Activated B cell treated with CpG ODN at 0.5 μM for 24 hours (primary cell): ENCODE data around the gene B3GALT6. TPM values are rescaled to one million over a fixed set of nuclear protein-coding genes. Genes with fewer than 3 reads are reported as not detected.
A peak's percentile ranks its signal among the peaks of the same experiment; 100 is the strongest.

Experiments used
- ATAC-seq: fragments of 200-7000 bp; cut with Tn5 transposase; one replicate; pipeline ENCODE4 v1.10.0; 2021; ENCODE audit warnings: low read depth, mild to moderate bottlenecking, moderate library complexity
- CTCF ChIA-PET: fragments of 350-600 bp; sonication (Branson Sonifier 250); formaldehyde crosslinking; loops from one replicate; lab custom pipeline; 2021; ENCODE audit warnings: antibody characterized with exemption; lab: Charles Lee
- POLR2A ChIA-PET: fragments of 350-600 bp; sonication (Branson Sonifier 250); formaldehyde crosslinking; loops from one replicate; lab custom pipeline; 2021; ENCODE audit warnings: antibody characterized with exemption; lab: Charles Lee
- DNase-seq: peaks from one replicate; pipeline ENCODE4 v3.0.0; 2022
- H3K27ac Mint-ChIP-seq: one replicate; pipeline ENCODE4 v1.8.0; 2020; ENCODE audit warnings: mixed read lengths
- H3K27me3 Mint-ChIP-seq: one replicate; pipeline ENCODE4 v1.8.0; 2021; ENCODE audit warnings: mixed read lengths
- H3K36me3 Mint-ChIP-seq: one replicate; pipeline ENCODE4 v1.8.0; 2021; ENCODE audit warnings: low read depth, mixed read lengths
- H3K4me1 Mint-ChIP-seq: one replicate; pipeline ENCODE4 v1.8.0; 2021; ENCODE audit warnings: mixed read lengths
- H3K4me3 Mint-ChIP-seq: one replicate; pipeline ENCODE4 v1.8.0; 2020; ENCODE audit warnings: mild to moderate bottlenecking, mixed read lengths
- H3K9me3 Mint-ChIP-seq: one replicate; pipeline ENCODE4 v1.8.0; 2020; ENCODE audit warnings: mixed read lengths
- CTCF ChIP-seq: fragments of 200-600 bp; IDR thresholded peaks from one replicate; pipeline ENCODE4 v1.8.0; 2022; ENCODE audit warnings: antibody characterized with exemption, mild to moderate bottlenecking
- intact Hi-C: fragments of 100-400 bp; cut with micrococcal nuclease; formaldehyde crosslinking; loops from one replicate; pipeline ENCODE4 v1.15.1; 2024
- total RNA-seq: library from RNA; stranded (reverse); gene quantifications from 2 replicates; pipeline ENCODE4 v1.2.3, GENCODE V29; 2022

The B3GALT6 gene
- total RNA-seq, 1 donor from 2014 or later: 22.1 TPM

DNA sequence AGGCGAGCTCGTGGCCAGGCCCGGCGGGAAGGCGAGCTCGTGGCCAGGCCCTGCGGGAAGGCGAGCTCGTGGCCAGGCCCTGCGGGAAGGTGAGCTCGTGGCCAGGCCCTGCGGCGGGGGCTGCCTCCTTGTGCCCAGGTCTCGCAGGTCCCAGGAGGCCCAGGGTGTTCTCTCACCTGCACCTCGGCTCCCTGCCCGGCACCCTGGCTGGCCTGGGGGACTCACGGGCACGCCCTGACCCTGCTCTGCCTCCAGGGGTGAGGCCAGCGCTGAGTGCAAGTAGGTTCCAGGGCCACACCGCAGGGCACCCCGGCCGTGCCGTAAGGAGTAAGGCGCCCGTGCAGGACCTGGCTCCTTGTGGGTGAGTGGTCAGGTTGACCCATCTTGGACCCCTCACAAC, 4.7 kb upstream of the B3GALT6 start:
- Mint-ChIP-seq H3K4me3 (no peak overlapping the region), H3K9me3 (no peaks in the 10 kb centered on the region), H3K27ac (no peak overlapping the region), H3K4me1 (peaks cover 18% of the 10 kb centered on the region), H3K27me3 (no peaks in the 10 kb centered on the region), H3K36me3 (peaks cover 55% of the 10 kb centered on the region)
- ChIA-PET POLR2A (interaction anchor here (0.8 to 2.1 kb wide), 3 partner anchors 15 to 58 kb away, joined by 3 to 7 read pairs (median 4); no protein-coding TSS in a partner anchor), CTCF (interaction anchor here (1.6 kb wide), 1 partner anchor 105 kb away, joined by 6 read pairs; no protein-coding TSS in a partner anchor)
- TF ChIP-seq CTCF: no peak
- DNase-seq (no peak), ATAC-seq (no peak)
- intact Hi-C loops: no loop called here

- POLR2A ChIA-PET: interaction anchor here (2.1 kb wide), 1 partner anchor 16 kb away, joined by 4 read pairs; no protein-coding TSS in a partner anchor
- TF ChIP-seq CTCF: no peak
- H3K27ac Mint-ChIP-seq: no peak overlapping the region
- peaks cover 47% of the 10 kb centered on the region for H3K36me3 Mint-ChIP-seq
- H3K9me3 Mint-ChIP-seq: no peaks in the 10 kb centered on the region
- H3K27me3 Mint-ChIP-seq: no peaks in the 10 kb centered on the region
- intact Hi-C loops: no loop called here
- DNase-seq: no peak
- ATAC-seq: no peak
- CTCF ChIA-PET: no interaction called here
- no peak overlapping the region for H3K4me3 Mint-ChIP-seq
- H3K4me1 Mint-ChIP-seq: peaks cover 20% of the 10 kb centered on the region
These were observed 3.9 kb upstream of the B3GALT6 start for GRCh38 chr1:1228187-1228586.

DNA sequence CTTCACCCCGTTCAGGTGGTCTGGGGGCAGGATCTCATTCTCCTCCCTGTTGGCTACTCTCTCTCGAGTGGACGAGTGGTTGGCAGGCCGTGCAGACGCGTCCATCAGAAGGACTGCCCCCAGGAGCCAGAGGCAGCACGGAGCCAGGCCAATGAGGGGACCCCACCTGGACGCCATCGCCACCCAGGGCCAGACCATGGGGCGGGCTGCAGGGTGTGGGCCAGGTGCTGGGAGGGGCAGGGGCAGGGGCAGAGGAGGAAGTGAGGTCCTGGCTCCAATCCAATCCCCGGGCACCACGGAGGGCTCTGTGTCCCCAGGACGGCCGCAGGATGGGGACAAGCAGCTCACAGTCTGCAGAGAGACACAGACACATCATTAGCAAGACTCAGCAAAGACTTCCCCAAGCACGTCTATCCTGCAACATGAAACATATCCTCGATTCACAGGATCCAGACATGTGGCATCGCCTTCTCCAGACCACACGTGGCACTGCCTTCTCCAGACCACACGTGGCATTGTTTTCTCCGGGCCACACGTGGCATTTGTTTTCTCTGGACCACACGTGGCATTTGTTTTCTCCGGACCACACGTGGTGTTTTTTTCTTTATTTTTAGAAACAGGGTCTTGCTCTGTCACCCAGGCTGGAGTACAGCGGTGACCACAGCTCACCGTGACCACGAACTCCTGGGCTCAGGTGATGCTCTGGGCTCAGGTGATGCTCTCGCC, 3.3 kb upstream of the B3GALT6 start:
- TF ChIP-seq CTCF: no peak
- Mint-ChIP-seq H3K4me3 (no peak overlapping the region), H3K4me1 (peaks cover 24% of the 10 kb centered on the region), H3K9me3 (no peaks in the 10 kb centered on the region), H3K27me3 (no peaks in the 10 kb centered on the region), H3K27ac (no peak overlapping the region), H3K36me3 (peaks cover 47% of the 10 kb centered on the region)
- no peak for ATAC-seq
- DNase-seq: no peak
- CTCF ChIA-PET: no interaction called here
- intact Hi-C loops: no loop called here
- POLR2A ChIA-PET: no interaction called here

DNA sequence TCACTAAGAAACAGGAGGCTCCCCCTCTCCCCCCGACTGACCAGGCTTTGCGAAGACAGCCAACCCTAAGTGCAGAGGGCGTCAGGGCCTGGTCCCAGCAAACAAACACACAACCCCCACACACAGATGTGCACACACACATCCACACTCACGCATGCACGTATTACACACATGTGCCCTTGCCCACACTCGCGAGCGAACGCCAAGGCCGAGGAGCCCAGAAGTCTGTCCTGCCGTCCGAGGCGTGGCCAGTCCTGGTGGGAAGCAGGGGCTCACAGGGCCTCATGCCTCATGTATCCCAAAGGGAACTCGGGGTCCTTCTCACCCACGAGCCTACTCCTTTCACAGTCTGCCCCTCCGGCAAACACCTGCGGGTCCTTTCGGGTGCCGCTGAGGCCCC, 2.3 kb upstream of the B3GALT6 start:
- no peak for ATAC-seq
- H3K4me3 Mint-ChIP-seq: peak overlapping the region; percentile 44
- H3K27ac Mint-ChIP-seq: peak overlapping the region; percentile 41
- POLR2A ChIA-PET: no interaction called here
- DNase-seq: no peak
- TF ChIP-seq CTCF: no peak
- CTCF ChIA-PET: interaction anchor here (1.9 kb wide), 1 partner anchor 107 kb away, joined by 6 read pairs; no protein-coding TSS in a partner anchor
- no peaks in the 10 kb centered on the region for H3K27me3 Mint-ChIP-seq
- peaks cover 51% of the 10 kb centered on the region for H3K36me3 Mint-ChIP-seq
- no peaks in the 10 kb centered on the region for H3K9me3 Mint-ChIP-seq
- H3K4me1 Mint-ChIP-seq: peaks cover 34% of the 10 kb centered on the region
- intact Hi-C loops: loop anchor here (2.0 to 5.0 kb wide), 2 partner anchors 21 to 87 kb away; no protein-coding TSS in a partner anchor
